22Rv1 (cell line): ENCODE results near the gene CNTN5.

Experiments used
- H3K27ac ChIP-seq: fragments of 450-650 bp; 2 replicates; pipeline ENCODE4 v1.5.1; 2017
- CTCF ChIP-seq: fragments of 450-650 bp; IDR thresholded peaks from 2 replicates; pipeline ENCODE4 v1.5.1; 2017; ENCODE audit warnings: mild to moderate bottlenecking
- ZFX ChIP-seq: fragments of 450-650 bp; IDR thresholded peaks from 2 replicates; pipeline ENCODE4 v1.6.1; 2017; ENCODE audit warnings: antibody characterized with exemption, borderline replicate concordance

The CNTN5 gene

GRCh38 chr11:99240192-99241030 lies 219.7 kb downstream of the CNTN5 start:
- no peak overlapping the region for H3K27ac ChIP-seq
- TF ChIP-seq CTCF (no peak), ZFX (no peak)

DNA sequence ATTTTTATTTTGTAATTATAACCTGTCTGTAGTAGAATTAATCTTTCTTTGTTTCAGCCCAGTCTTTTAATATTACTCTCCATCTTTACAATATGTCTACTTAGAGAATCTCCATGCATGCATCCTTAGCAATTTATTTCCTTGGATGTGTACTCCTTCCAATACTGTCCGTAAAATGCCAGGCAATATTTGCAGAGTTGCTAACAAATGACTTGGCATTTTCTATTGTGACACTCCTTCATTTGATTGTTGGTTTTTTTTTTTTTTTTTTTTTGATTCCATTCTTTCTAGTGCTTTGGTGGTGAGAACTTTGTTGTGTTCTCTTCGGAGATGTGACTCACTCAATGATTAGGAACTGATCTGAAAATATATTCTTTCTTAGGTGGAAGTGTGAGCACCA lies 220.3 kb downstream of the CNTN5 start:
- TF ChIP-seq ZFX (no peak), CTCF (no peak)
- no peak overlapping the region for H3K27ac ChIP-seq

DNA sequence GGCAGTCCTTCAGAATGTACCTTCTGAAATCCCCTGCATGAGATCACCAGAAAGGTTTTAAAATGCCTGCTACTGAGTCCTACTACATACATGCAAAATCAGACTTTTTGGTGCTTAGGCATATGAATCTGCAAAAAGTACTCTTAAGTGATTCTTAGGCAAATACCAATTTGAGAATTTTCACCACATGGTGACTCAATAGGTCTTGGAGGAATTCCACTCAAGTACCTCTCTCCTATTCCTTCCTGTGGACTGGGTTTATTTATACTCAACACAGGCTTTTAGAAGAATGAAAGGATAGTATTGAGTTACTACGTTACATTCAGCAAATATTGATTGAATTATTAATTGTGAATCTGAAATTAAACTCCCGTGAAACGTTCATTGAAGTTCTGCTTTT lies 223.9 kb downstream of the CNTN5 start:
- H3K27ac ChIP-seq, result no peak overlapping the region
- TF ChIP-seq ZFX (no peak), CTCF (no peak)

DNA sequence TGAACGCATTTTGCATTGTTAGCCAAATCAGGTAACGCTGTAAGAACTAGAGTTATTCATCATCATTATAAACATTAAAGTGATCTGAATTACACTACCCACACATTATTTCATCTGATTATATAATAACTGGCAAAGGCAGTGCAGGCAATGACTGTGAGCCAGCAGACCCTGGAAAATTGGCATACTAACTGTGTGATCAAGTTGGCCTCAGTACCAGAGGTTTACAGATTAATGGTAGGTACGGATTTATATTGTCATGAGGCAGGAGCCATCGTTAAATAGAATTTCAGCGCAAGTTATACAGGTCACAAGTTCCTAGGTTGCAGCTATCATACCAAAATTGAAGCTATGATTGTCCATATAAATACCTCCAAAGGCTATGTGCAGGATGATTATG lies 225.4 kb downstream of the CNTN5 start:
- TF ChIP-seq CTCF, result no peak
- TF ChIP-seq ZFX, result no peak
- no peak overlapping the region for H3K27ac ChIP-seq

- H3K27ac ChIP-seq, result peak overlapping the region; percentile 42
- TF ChIP-seq CTCF (no peak), ZFX (no peak)
Measured at GRCh38 chr11:99256614-99257013, 235.9 kb downstream of the CNTN5 start.

GRCh38 chr11:99257131-99257530 lies 236.4 kb downstream of the CNTN5 start:
- no peak for TF ChIP-seq ZFX
- no peak for TF ChIP-seq CTCF
- peak overlapping the region; percentile 42 for H3K27ac ChIP-seq

- TF ChIP-seq ZFX (no peak), CTCF (no peak)
- no peak overlapping the region for H3K27ac ChIP-seq
Measured at GRCh38 chr11:99260696-99261095, 239.9 kb downstream of the CNTN5 start.
